AG09309 (cell line): ENCODE data around the gene FCN3.
A peak's percentile ranks its signal among the peaks of the same experiment; 100 is the strongest.

Source experiments
- DNase-seq: peaks from one replicate; pipeline ENCODE4 v3.0.0-alpha.2; 2010; ENCODE audit warnings: low read depth
- H3K4me3 ChIP-seq: 2 replicates; pipeline ENCODE4 v1.5.1; 2011; ENCODE audit warnings: mild to moderate bottlenecking, low read depth, low read length, moderate library complexity; ENCODE audit not compliant: control insufficient read depth
- TF ChIP-seq, protein P1 (sequence below): IDR thresholded peaks from 2 replicates; pipeline ENCODE4 v1.5.1; 2011; ENCODE audit warnings: mild to moderate bottlenecking, low read depth, low read length, inconsistent platforms; ENCODE audit not compliant: insufficient read depth, control insufficient read depth; ENCODE audit errors: missing control alignments

Gene FCN3

DNA sequence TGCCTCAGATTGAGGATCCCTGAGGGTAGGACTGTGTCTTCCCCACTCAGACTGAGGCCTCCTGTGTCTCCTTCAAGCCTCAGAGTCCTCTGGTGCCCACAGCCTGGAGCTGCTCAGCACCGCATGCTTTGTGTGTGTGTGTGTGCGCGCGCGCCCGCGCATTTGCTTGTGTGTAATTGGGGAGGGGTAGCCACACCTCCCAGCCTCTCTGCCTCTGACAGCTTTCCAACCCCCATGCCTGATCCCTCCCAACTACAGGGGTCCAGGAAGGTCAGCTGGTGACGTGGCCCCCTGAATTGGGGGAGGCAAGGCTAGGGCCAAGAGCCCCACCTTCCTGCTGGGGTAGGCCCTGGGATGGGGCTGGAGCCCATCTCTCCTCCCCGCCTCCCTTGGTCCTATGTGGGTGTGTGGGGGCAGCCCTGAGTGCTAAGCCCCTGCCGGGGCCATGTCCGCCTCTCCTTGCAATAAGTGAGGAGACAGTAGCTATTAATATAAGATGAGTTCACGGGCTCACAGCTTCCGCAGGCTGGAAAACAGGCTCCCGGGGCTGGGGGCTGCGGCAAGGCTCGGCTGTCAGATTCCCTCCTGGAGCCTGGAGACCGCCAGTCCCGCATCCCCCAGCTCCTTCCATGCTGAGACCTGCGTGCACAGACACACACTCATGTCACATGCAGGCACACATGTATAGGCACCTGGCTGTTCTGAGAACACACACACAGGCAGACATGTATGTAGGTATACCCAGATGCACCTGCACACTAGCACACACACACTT, 24.8 kb upstream of the FCN3 start:
- TF ChIP-seq, protein P1, sequence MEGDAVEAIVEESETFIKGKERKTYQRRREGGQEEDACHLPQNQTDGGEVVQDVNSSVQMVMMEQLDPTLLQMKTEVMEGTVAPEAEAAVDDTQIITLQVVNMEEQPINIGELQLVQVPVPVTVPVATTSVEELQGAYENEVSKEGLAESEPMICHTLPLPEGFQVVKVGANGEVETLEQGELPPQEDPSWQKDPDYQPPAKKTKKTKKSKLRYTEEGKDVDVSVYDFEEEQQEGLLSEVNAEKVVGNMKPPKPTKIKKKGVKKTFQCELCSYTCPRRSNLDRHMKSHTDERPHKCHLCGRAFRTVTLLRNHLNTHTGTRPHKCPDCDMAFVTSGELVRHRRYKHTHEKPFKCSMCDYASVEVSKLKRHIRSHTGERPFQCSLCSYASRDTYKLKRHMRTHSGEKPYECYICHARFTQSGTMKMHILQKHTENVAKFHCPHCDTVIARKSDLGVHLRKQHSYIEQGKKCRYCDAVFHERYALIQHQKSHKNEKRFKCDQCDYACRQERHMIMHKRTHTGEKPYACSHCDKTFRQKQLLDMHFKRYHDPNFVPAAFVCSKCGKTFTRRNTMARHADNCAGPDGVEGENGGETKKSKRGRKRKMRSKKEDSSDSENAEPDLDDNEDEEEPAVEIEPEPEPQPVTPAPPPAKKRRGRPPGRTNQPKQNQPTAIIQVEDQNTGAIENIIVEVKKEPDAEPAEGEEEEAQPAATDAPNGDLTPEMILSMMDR, result no peak
- DNase-seq, result no peak
- H3K4me3 ChIP-seq, result no peak overlapping the region

DNA sequence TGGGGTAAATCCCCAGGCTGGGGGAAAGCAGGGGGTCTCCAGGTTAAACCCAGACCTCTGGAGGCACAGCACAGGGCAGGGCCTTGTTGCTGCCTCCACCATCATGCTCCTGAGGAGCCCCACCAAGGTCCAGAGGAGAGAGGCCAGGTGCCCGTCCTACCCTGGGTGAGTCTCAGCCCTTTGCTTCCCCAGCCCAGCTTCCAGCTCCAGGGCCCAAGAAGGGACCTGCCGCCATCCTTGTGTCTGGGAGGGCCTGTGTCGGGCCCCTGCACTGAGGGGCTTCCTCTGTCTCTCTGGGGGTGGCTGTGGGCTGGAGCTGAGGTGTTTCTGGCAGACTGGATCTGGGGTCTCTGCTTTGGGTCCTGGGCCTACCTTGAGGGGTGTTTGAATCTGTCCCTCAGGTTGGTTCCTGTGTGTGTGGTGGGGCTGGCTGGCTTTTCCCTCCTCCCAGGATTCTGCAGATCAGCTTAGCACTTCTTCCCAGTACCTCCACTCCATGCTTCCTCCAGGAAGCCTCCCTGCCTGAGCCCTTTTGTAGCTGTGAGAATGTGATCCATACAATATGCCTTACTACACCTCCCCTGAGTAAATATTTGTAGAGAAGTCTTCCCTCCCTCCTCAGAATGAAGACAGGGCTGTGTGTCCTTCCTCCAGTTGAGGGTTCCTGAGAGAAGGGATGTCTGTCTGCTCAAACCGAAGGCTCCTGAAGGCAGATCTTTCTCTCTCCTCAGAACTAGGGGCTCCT, 24.0 kb upstream of the FCN3 start:
- TF ChIP-seq, protein P1, result no peak
- H3K4me3 ChIP-seq, result no peak overlapping the region
- DNase-seq, result no peak

DNA sequence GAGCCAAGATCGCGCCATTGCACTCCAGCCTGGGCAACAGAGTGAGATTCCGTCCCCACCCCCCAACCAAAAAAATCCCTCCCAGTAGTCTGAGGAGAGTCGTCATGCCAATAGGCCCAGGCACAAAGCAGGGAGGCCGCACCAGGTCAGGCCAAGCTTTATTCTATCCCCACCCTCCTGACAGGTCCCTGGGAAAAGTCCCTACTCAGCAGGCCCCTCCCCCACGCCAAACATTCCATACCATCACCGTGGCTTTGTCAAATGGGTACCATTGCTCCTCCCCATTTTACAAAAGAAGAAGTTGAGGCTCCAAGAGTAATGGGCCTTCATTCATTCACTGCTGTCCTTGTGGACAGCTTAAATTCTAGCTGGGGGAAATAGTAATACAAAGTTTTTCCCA, 23.1 kb upstream of the FCN3 start:
- no peak overlapping the region for H3K4me3 ChIP-seq
- TF ChIP-seq, protein P1, result no peak
- DNase-seq, result no peak

DNA sequence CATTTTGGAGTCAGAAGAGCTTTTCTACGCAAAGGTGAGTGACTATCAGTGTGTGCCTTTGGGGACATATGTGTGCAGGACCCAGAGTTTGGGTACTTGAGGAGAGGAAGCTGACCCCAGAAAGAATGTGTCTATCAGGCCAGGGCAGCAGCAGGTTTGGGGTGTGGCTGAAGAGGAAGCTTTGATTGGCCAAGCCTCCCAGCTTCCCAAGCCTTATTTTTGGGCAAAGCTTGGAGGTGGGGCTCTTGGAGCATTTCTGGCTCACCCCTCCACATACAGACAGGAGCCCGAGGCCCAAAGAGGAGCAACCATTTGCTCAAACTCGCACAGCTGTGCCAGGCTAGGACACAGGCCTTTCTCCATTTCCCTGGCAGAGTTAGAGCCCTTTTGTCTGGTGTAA, 22.5 kb upstream of the FCN3 start:
- H3K4me3 ChIP-seq, result no peak overlapping the region
- TF ChIP-seq, protein P1, result no peak
- no peak for DNase-seq

DNA sequence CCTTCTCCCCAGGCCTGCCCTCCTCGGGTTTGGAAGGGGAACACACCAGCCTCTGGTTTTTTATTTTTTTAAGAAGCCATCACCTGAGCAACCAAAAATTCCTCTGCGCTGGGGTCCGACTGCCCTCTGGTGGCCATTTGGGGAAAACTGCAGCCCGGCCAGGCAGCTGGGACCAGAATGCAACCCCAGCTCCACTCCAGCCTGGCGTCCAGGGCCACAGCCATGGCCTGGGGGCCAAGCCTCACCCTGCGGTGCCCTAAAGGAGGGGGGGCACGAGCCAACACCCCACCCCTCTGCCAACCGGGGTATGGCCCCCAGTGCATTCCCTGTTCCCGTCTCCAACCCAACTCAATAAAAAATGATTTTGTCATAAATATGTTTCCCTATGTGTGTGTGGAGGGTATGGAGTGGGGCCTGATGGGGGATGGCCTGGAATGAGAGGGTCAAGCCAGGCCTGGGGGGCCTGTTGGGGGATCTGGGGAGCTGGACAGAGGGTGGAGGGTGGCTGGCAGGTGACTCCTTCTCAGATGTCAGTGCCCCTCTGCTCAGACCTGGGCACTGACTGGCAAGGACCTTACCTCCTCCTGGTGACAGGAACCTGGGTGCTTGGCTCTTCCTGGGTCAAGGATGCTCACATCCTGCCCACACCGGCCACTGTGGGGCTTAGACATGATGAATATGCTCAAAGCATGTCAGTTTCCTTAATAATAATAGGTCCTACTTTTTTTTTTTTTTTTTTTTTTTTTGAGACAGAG, 21.0 kb upstream of the FCN3 start:
- DNase-seq, result no peak

DNA sequence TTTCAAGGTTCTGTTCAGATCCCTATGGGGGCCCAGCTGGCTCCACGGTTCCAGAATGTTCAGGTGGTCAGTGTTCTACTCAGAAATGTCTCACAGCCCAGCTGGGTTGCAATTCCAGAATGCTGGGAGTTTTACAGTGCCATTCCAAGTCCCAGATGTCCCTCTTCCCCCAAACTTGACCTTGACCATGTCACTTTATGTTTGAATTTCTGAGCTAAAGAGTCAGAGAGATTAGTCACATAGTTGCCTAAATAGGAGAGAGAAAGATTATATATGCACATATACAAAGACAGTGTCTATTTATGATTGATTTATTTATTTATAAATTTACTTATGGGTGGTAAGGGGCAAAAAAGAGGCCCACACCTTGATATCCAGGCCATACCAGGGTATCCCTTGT, 20.3 kb upstream of the FCN3 start:
- no peak for DNase-seq
- H3K4me3 ChIP-seq, result no peak overlapping the region
- TF ChIP-seq, protein P1, result no peak

More for the DNA sequence above, 21.0 kb upstream of the FCN3 start:
- TF ChIP-seq, protein P1, result peak; percentile 97
- H3K4me3 ChIP-seq, result no peak overlapping the region
